Natural killer cell (primary cell): ENCODE results near the gene KIAA0513. TPM values are rescaled to one million over a fixed set of nuclear protein-coding genes. Genes with fewer than 3 reads are reported as not detected.
A peak's percentile ranks its signal among the peaks of the same experiment; 100 is the strongest.

ENCODE experiments used
- ATAC-seq, 3 donors: fragments of 150-1000 bp in 2 of 3; fragments of 200-7000 bp in 1 of 3; cut with Tn5 transposase; 1 replicate in 1 of 3; 2 replicates in 2 of 3; pipeline ENCODE4 v1.10.0; 2021; ENCODE audit warnings: mild to moderate bottlenecking in 2 of 3, moderate library complexity in 2 of 3
- DNase-seq, 2 donors: peaks; one replicate each; pipeline versions ENCODE4 v3.0.0 to v3.0.0-alpha.2; 2013 to 2021; ENCODE audit warnings: mixed read lengths in 1 of 2
- H3K27ac ChIP-seq: one replicate; pipeline ENCODE4 v1.5.1; 2013; ENCODE audit warnings: mild to moderate bottlenecking, low read length
- H3K27me3 ChIP-seq: one replicate; pipeline ENCODE4 v1.6.1; 2013; ENCODE audit warnings: low read length; ENCODE audit not compliant: control insufficient read depth, insufficient read depth
- H3K36me3 ChIP-seq: one replicate; pipeline ENCODE4 v1.6.1; 2013; ENCODE audit warnings: low read length; ENCODE audit not compliant: control insufficient read depth, insufficient read depth
- H3K4me1 ChIP-seq: one replicate; pipeline ENCODE4 v1.6.1; 2013; ENCODE audit warnings: low read length; ENCODE audit not compliant: control insufficient read depth, insufficient read depth
- H3K4me3 ChIP-seq: one replicate; pipeline ENCODE4 v1.5.1; 2013; ENCODE audit warnings: low read length
- H3K9me3 ChIP-seq: one replicate; pipeline ENCODE4 v1.6.1; 2013; ENCODE audit warnings: low read length; ENCODE audit not compliant: control insufficient read depth, insufficient read depth
- H3K27ac Mint-ChIP-seq, 2 donors: one replicate each; pipeline ENCODE4 v1.8.0; 2022; ENCODE audit warnings: mild to moderate bottlenecking in 2 of 2, mixed read lengths in 2 of 2, moderate library complexity in 1 of 2
- H3K27me3 Mint-ChIP-seq, 2 donors: one replicate each; pipeline ENCODE4 v1.8.0; 2022; ENCODE audit warnings: low read depth in 2 of 2, mixed read lengths in 2 of 2
- H3K36me3 Mint-ChIP-seq: one replicate; pipeline ENCODE4 v1.8.0; 2022; ENCODE audit warnings: mixed read lengths
- H3K4me1 Mint-ChIP-seq, 2 donors: one replicate each; pipeline ENCODE4 v1.8.0; 2022; ENCODE audit warnings: mixed read lengths in 2 of 2
- H3K4me3 Mint-ChIP-seq: one replicate; pipeline ENCODE4 v1.8.0; 2022; ENCODE audit warnings: mild to moderate bottlenecking, moderate library complexity, mixed read lengths
- H3K9me3 Mint-ChIP-seq, 2 donors: one replicate each; pipeline ENCODE4 v1.8.0; 2022; ENCODE audit warnings: mixed read lengths in 2 of 2
- CTCF ChIP-seq: fragments of 200-600 bp; IDR thresholded peaks from one replicate; pipeline ENCODE4 v1.8.0; 2022; ENCODE audit warnings: antibody characterized with exemption
- WGBS: methylation state at CpG from one replicate; pipeline ENCODE4 v1.1.7; 2013; ENCODE audit warnings: missing lambda C conversion rate; ENCODE audit not compliant: insufficient coverage; 5-methylcytosine and 5-hydroxymethylcytosine counted together
- intact Hi-C: fragments of 100-400 bp; cut with micrococcal nuclease; formaldehyde crosslinking; loops from one replicate; pipeline ENCODE4 v1.14.2; 2022
- total RNA-seq, 4 donors: library from RNA; stranded (reverse); fragments of 120-200 nt in 1 of 4; gene quantifications; one replicate each; pipeline versions ENCODE4 v1.2.3 to v1.2.4, GENCODE V29; 2013 to 2022

KIAA0513 gene
- total RNA-seq, 3 donors from 2014 or later (not counting 1 experiment from before 2014, with no cell fraction given): 7.9 to 17.7 (median 12.1) TPM

GRCh38 chr16:84985079-84986065 is 42.2 kb upstream of the KIAA0513 start:
- no peak for ATAC-seq
- peaks cover 40% of the 10 kb centered on the region for H3K36me3 ChIP-seq
- 93% methylated on average over 15 of the region's 15 CpGs for WGBS
- TF ChIP-seq CTCF: no peak
- H3K4me3 ChIP-seq: no peak overlapping the region
- Mint-ChIP-seq H3K9me3 (no peaks in the 10 kb centered on the region), H3K27ac (peak overlapping the region in 1 of 2 donors; percentile 13), H3K36me3 (no peaks in the 10 kb centered on the region), H3K4me1 (peaks cover 8 to 16% of the 10 kb centered on the region in 2 donors), H3K27me3 (no peaks in the 10 kb centered on the region), H3K4me3 (no peak overlapping the region)
- no peak for DNase-seq
- no peaks in the 10 kb centered on the region for H3K9me3 ChIP-seq
- no peaks in the 10 kb centered on the region for H3K27me3 ChIP-seq
- peaks cover 15% of the 10 kb centered on the region for H3K4me1 ChIP-seq
- intact Hi-C loops: no loop called here
- no peak overlapping the region for H3K27ac ChIP-seq

GRCh38 chr16:84986102-84986501 is 41.5 kb upstream of the KIAA0513 start:
- H3K9me3 Mint-ChIP-seq: no peaks in the 10 kb centered on the region
- H3K27me3 Mint-ChIP-seq: no peaks in the 10 kb centered on the region
- 95% methylated on average over 22 of the region's 22 CpGs for WGBS
- H3K36me3 Mint-ChIP-seq: no peaks in the 10 kb centered on the region
- Histone ChIP-seq H3K27ac (no peak overlapping the region), H3K27me3 (no peaks in the 10 kb centered on the region), H3K4me1 (peaks cover 15% of the 10 kb centered on the region), H3K4me3 (no peak overlapping the region), H3K36me3 (peaks cover 38% of the 10 kb centered on the region), H3K9me3 (no peaks in the 10 kb centered on the region)
- H3K27ac Mint-ChIP-seq: no peak overlapping the region
- ATAC-seq (no peak), DNase-seq (peak in 1 of 2 donors; percentile 25)
- intact Hi-C loops: no loop called here
- peaks cover 8 to 16% of the 10 kb centered on the region in 2 donors for H3K4me1 Mint-ChIP-seq
- H3K4me3 Mint-ChIP-seq: no peak overlapping the region
- TF ChIP-seq CTCF: no peak

- no peaks in the 10 kb centered on the region for H3K9me3 ChIP-seq
- no peaks in the 10 kb centered on the region for H3K27me3 ChIP-seq
- peaks cover 31% of the 10 kb centered on the region for H3K36me3 ChIP-seq
- ATAC-seq (no peak), DNase-seq (no peak)
- H3K4me1 ChIP-seq: peaks cover 15% of the 10 kb centered on the region
- Mint-ChIP-seq H3K36me3 (no peaks in the 10 kb centered on the region), H3K27ac (no peak overlapping the region), H3K9me3 (no peaks in the 10 kb centered on the region), H3K4me1 (peaks cover 8 to 16% of the 10 kb centered on the region in 2 donors), H3K27me3 (no peaks in the 10 kb centered on the region), H3K4me3 (no peak overlapping the region)
- no peak for TF ChIP-seq CTCF
- intact Hi-C loops: no loop called here
- 100% methylated on average over 1 of the region's 1 CpG for WGBS
- H3K27ac ChIP-seq: no peak overlapping the region
- H3K4me3 ChIP-seq: no peak overlapping the region
These were observed 40.7 kb upstream of the KIAA0513 start for GRCh38 chr16:84986879-84987278.
